Sigmoid colon (tissue), 4 donors: ENCODE measurements around the gene NLRC3.
"Not testable (repeated sequence)": the region's sequence is repeated elsewhere in the genome, so short reads cannot be mapped to it uniquely, and the experiment has no call there.

Experiments
- EP300 ChIP-seq, 4 donors: sonication (generic); formaldehyde crosslinking; IDR thresholded peaks; one replicate each; pipeline ENCODE4 v1.6.1; 2017; ENCODE audit warnings: antibody characterized with exemption in 4 of 4
- POLR2A ChIP-seq, 2 donors: fragments of 450-650 bp; IDR thresholded peaks; one replicate each; pipeline ENCODE4 v1.6.1; 2016; ENCODE audit warnings: antibody characterized with exemption in 2 of 2, mild to moderate bottlenecking in 2 of 2, moderate library complexity in 2 of 2
- POLR2AphosphoS5 ChIP-seq, 4 donors: sonication (generic); formaldehyde crosslinking; IDR thresholded peaks; one replicate each; pipeline ENCODE4 v1.6.1; 2017; ENCODE audit warnings: antibody characterized with exemption in 4 of 4
- TF ChIP-seq, protein P1 (sequence below), 4 experiments: fragments of 450-650 bp in 3 of 4; fragments of 200-600 bp in 1 of 4; IDR thresholded peaks; one replicate each; pipeline ENCODE4 v1.5.1; 2016 to 2019; ENCODE audit warnings: antibody characterized with exemption in 4 of 4, mild to moderate bottlenecking in 3 of 4, moderate library complexity in 2 of 4

DNA sequence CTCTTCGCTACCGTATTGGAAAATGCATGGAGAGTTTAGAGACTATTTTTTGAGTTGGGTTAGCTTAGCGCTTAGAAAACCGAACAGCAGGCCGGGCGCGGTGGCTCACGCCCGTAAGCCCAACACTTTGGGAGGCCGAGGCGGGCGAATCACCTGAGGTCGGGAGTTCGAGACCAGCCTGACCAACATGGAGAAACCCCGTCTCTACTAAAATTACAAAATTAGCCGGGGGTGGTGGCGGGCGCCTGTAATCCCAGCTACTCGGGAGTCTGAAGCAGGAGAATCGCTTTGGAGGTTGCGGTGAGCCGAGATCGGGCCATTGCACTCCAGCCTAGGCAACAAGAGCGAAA lies 75.8 kb downstream of the NLRC3 start:
- TF ChIP-seq, protein P1, sequence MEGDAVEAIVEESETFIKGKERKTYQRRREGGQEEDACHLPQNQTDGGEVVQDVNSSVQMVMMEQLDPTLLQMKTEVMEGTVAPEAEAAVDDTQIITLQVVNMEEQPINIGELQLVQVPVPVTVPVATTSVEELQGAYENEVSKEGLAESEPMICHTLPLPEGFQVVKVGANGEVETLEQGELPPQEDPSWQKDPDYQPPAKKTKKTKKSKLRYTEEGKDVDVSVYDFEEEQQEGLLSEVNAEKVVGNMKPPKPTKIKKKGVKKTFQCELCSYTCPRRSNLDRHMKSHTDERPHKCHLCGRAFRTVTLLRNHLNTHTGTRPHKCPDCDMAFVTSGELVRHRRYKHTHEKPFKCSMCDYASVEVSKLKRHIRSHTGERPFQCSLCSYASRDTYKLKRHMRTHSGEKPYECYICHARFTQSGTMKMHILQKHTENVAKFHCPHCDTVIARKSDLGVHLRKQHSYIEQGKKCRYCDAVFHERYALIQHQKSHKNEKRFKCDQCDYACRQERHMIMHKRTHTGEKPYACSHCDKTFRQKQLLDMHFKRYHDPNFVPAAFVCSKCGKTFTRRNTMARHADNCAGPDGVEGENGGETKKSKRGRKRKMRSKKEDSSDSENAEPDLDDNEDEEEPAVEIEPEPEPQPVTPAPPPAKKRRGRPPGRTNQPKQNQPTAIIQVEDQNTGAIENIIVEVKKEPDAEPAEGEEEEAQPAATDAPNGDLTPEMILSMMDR (IDR thresholded peaks at IDR 0.05) = not testable (repeated sequence)
- not testable (repeated sequence) for TF ChIP-seq POLR2A, POLR2AphosphoS5, EP300 (IDR thresholded peaks at IDR 0.05)
